HEK293 (cell line): ENCODE measurements around the gene RFNG.

Source experiments
- GLI2 ChIP-seq: fragments of 450-650 bp; formaldehyde crosslinking; IDR thresholded peaks from 2 replicates; pipeline ENCODE4; 2017; ENCODE audit warnings: missing biosample characterization, missing genetic modification characterization, low read depth, borderline replicate concordance
- GLIS1 ChIP-seq: fragments of 450-650 bp; formaldehyde crosslinking; IDR thresholded peaks from 2 replicates; pipeline ENCODE4 v1.5.1; 2016; ENCODE audit warnings: missing biosample characterization, missing genetic modification characterization
- INSM2 ChIP-seq: fragments of 450-650 bp; formaldehyde crosslinking; IDR thresholded peaks from 2 replicates; pipeline ENCODE4 v1.5.1; 2016; ENCODE audit warnings: missing biosample characterization, missing genetic modification characterization
- KLF7 ChIP-seq: fragments of 450-650 bp; formaldehyde crosslinking; IDR thresholded peaks from 2 replicates; pipeline ENCODE4 v1.5.1; 2016; ENCODE audit warnings: missing biosample characterization, missing genetic modification characterization, borderline replicate concordance
- TRIM28 ChIP-seq: IDR thresholded peaks from 2 replicates; pipeline ENCODE4 v1.6.1; 2011; ENCODE audit warnings: low read length, control low read depth, borderline replicate concordance
- TSHZ1 ChIP-seq: fragments of 450-650 bp; formaldehyde crosslinking; IDR thresholded peaks from 2 replicates; pipeline ENCODE4 v1.5.1; 2016; ENCODE audit warnings: missing biosample characterization, missing genetic modification characterization, borderline replicate concordance
- ZNF18 ChIP-seq: fragments of 450-650 bp; formaldehyde crosslinking; IDR thresholded peaks from 2 replicates; pipeline ENCODE4 v1.5.1; 2016; ENCODE audit warnings: missing biosample characterization, missing genetic modification characterization
- ZNF26 ChIP-seq: fragments of 450-650 bp; formaldehyde crosslinking; IDR thresholded peaks from 2 replicates; pipeline ENCODE4 v1.5.1; 2016; ENCODE audit warnings: missing biosample characterization, missing genetic modification characterization
- ZNF548 ChIP-seq: fragments of 450-650 bp; formaldehyde crosslinking; IDR thresholded peaks from 2 replicates; pipeline ENCODE4 v1.5.1; 2016; ENCODE audit warnings: missing biosample characterization, missing genetic modification characterization
- ZNF600 ChIP-seq: fragments of 450-650 bp; formaldehyde crosslinking; IDR thresholded peaks from 2 replicates; pipeline ENCODE4 v1.5.1; 2016; ENCODE audit warnings: missing biosample characterization, missing genetic modification characterization
- ZNF76 ChIP-seq: fragments of 450-650 bp; formaldehyde crosslinking; IDR thresholded peaks from 2 replicates; pipeline ENCODE4; 2016; ENCODE audit warnings: low read depth, missing biosample characterization, missing genetic modification characterization, borderline replicate concordance
- ZNF843 ChIP-seq: fragments of 450-650 bp; formaldehyde crosslinking; IDR thresholded peaks from 2 replicates; pipeline ENCODE4 v1.5.1; 2016; ENCODE audit warnings: missing biosample characterization, missing genetic modification characterization
- TF ChIP-seq, protein P1 (sequence below): fragments of 450-650 bp; IDR thresholded peaks from 2 replicates; pipeline ENCODE4 v1.5.1; 2018; ENCODE audit warnings: missing biosample characterization, missing genetic modification characterization
- TF ChIP-seq, protein P2 (sequence below): fragments of 450-650 bp; formaldehyde crosslinking; IDR thresholded peaks from 2 replicates; pipeline ENCODE4 v1.5.1; 2016; ENCODE audit warnings: missing biosample characterization, missing genetic modification characterization

The RFNG gene

GRCh38 chr17:82021900-82022309, 29.7 kb downstream of the RFNG start (continued):
- TF ChIP-seq ZNF843 (tag by site-specific recombination): no peak
- 0 out of 2 replicates have a peak, but pooled peaks have one; percentile 4 for TF ChIP-seq INSM2 (tag by site-specific recombination)
- no peak for TF ChIP-seq GLI2 (tag by site-specific recombination)
- 0 out of 2 replicates have a peak, but pooled peaks have one; percentile 22 for TF ChIP-seq KLF7 (tag by site-specific recombination)
- no peak for TF ChIP-seq TSHZ1
- no peak for TF ChIP-seq ZNF18 (tag by site-specific recombination)
- TF ChIP-seq, protein P1, sequence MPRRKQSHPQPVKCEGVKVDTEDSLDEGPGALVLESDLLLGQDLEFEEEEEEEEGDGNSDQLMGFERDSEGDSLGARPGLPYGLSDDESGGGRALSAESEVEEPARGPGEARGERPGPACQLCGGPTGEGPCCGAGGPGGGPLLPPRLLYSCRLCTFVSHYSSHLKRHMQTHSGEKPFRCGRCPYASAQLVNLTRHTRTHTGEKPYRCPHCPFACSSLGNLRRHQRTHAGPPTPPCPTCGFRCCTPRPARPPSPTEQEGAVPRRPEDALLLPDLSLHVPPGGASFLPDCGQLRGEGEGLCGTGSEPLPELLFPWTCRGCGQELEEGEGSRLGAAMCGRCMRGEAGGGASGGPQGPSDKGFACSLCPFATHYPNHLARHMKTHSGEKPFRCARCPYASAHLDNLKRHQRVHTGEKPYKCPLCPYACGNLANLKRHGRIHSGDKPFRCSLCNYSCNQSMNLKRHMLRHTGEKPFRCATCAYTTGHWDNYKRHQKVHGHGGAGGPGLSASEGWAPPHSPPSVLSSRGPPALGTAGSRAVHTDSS: no peak
- TF ChIP-seq, protein P2, sequence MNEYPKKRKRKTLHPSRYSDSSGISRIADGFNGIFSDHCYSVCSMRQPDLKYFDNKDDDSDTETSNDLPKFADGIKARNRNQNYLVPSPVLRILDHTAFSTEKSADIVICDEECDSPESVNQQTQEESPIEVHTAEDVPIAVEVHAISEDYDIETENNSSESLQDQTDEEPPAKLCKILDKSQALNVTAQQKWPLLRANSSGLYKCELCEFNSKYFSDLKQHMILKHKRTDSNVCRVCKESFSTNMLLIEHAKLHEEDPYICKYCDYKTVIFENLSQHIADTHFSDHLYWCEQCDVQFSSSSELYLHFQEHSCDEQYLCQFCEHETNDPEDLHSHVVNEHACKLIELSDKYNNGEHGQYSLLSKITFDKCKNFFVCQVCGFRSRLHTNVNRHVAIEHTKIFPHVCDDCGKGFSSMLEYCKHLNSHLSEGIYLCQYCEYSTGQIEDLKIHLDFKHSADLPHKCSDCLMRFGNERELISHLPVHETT: no peak
- TF ChIP-seq ZNF548: no peak
- no peak for TF ChIP-seq TRIM28
- no peak for TF ChIP-seq ZNF600 (tag by site-specific recombination)
- peak; percentile 31; the same call in 1 of the 2 replicates for TF ChIP-seq GLIS1 (tag by site-specific recombination)
- no peak for TF ChIP-seq ZNF26 (tag by site-specific recombination)
- no peak for TF ChIP-seq ZNF76 (tag by site-specific recombination)
